ENCODE measurements around the gene ANKRD63. TPM values are rescaled to one million over a fixed set of nuclear protein-coding genes. Genes with fewer than 3 reads are reported as not detected.

Gene ANKRD63
- total and polyA plus RNA-seq, 2 donors (not counting 1 experiment from before 2014, with no cell fraction given) = not detected

GRCh38 chr15:40281801-40282146, 1.1 kb downstream of the ANKRD63 start:
- TF ChIP-seq CTCF (conservative IDR thresholded peaks at IDR 0.05 in 1 of 2, IDR thresholded peaks at IDR 0.05 in 1 of 2; ENCODE audit: low read depth in 1 of 2, low read length in 2 of 2) (no peak), EZH2 (IDR thresholded peaks at IDR 0.05; ENCODE audit: low read length, missing control alignments) (no peak)
- Histone ChIP-seq H3K9ac (ENCODE audit: insufficient read depth, low read length) (no peak overlapping the region), H4K20me1 (ENCODE audit: control insufficient read depth, extremely low read depth, insufficient read depth, low read length) (no peaks in the 10 kb centered on the region), H3K27ac (ENCODE audit: insufficient read depth, low read length) (no peak overlapping the region), H3K9me3 (ENCODE audit: control insufficient read depth, insufficient read depth, low read depth, low read length) (no peaks in the 10 kb centered on the region), H2AFZ (ENCODE audit: low read length) (no peak overlapping the region), H3K36me3 (ENCODE audit: control insufficient read depth, insufficient read depth, low read length) (no peaks in the 10 kb centered on the region), H3K79me2 (ENCODE audit: control insufficient read depth, insufficient read depth, low read length) (no peaks in the 10 kb centered on the region), H3K4me3 (replicated peaks in 1 of 4; ENCODE audit: control extremely low read depth in 1 of 4, insufficient read depth in 1 of 4, low read depth in 3 of 4, low read length in 4 of 4) (peak overlapping the region in 2 of 4 experiments; percentile 7 to 38), H3K4me2 (ENCODE audit: extremely low read depth, insufficient read depth, low read length) (peak overlapping the region; percentile 71), H3K27me3 (ENCODE audit: control insufficient read depth, insufficient read depth, low read length) (peaks cover 56% of the 10 kb centered on the region), H3K4me1 (ENCODE audit: control insufficient read depth, extremely low read depth, insufficient read depth, low read length) (peaks cover 2% of the 10 kb centered on the region)
- DNase-seq (ENCODE audit: low read depth in 2 of 2) = no peak

- no peak overlapping the region for H3K27ac ChIP-seq (ENCODE audit: insufficient read depth, low read length)
- H2AFZ ChIP-seq (ENCODE audit: low read length) = no peak overlapping the region
- H3K4me3 ChIP-seq (replicated peaks in 1 of 4; ENCODE audit: control extremely low read depth in 1 of 4, insufficient read depth in 1 of 4, low read depth in 3 of 4, low read length in 4 of 4) = no peak overlapping the region
- no peak overlapping the region for H3K9ac ChIP-seq (ENCODE audit: insufficient read depth, low read length)
- DNase-seq (ENCODE audit: low read depth in 2 of 2) = no peak
- no peaks in the 10 kb centered on the region for H4K20me1 ChIP-seq (ENCODE audit: control insufficient read depth, extremely low read depth, insufficient read depth, low read length)
- peak overlapping the region; percentile 71 for H3K4me2 ChIP-seq (ENCODE audit: extremely low read depth, insufficient read depth, low read length)
- H3K9me3 ChIP-seq (ENCODE audit: control insufficient read depth, insufficient read depth, low read depth, low read length) = no peaks in the 10 kb centered on the region
- peaks cover 2% of the 10 kb centered on the region for H3K4me1 ChIP-seq (ENCODE audit: control insufficient read depth, extremely low read depth, insufficient read depth, low read length)
- no peaks in the 10 kb centered on the region for H3K36me3 ChIP-seq (ENCODE audit: control insufficient read depth, insufficient read depth, low read length)
- TF ChIP-seq EZH2 (IDR thresholded peaks at IDR 0.05; ENCODE audit: low read length, missing control alignments) (no peak), CTCF (conservative IDR thresholded peaks at IDR 0.05 in 1 of 2, IDR thresholded peaks at IDR 0.05 in 1 of 2; ENCODE audit: low read depth in 1 of 2, low read length in 2 of 2) (no peak)
- no peaks in the 10 kb centered on the region for H3K79me2 ChIP-seq (ENCODE audit: control insufficient read depth, insufficient read depth, low read length)
- H3K27me3 ChIP-seq (ENCODE audit: control insufficient read depth, insufficient read depth, low read length) = peaks cover 56% of the 10 kb centered on the region
Measured at GRCh38 chr15:40281057-40281800, 1.6 kb downstream of the ANKRD63 start.

- Histone ChIP-seq H3K27me3 (ENCODE audit: control insufficient read depth, insufficient read depth, low read length) (peaks cover 56% of the 10 kb centered on the region), H3K4me2 (ENCODE audit: extremely low read depth, insufficient read depth, low read length) (no peak overlapping the region), H3K27ac (ENCODE audit: insufficient read depth, low read length) (no peak overlapping the region), H3K9ac (ENCODE audit: insufficient read depth, low read length) (no peak overlapping the region), H3K9me3 (ENCODE audit: control insufficient read depth, insufficient read depth, low read depth, low read length) (no peaks in the 10 kb centered on the region), H2AFZ (ENCODE audit: low read length) (no peak overlapping the region), H3K4me3 (replicated peaks in 1 of 4; ENCODE audit: control extremely low read depth in 1 of 4, insufficient read depth in 1 of 4, low read depth in 3 of 4, low read length in 4 of 4) (no peak overlapping the region), H4K20me1 (ENCODE audit: control insufficient read depth, extremely low read depth, insufficient read depth, low read length) (no peaks in the 10 kb centered on the region), H3K79me2 (ENCODE audit: control insufficient read depth, insufficient read depth, low read length) (no peaks in the 10 kb centered on the region), H3K36me3 (ENCODE audit: control insufficient read depth, insufficient read depth, low read length) (no peaks in the 10 kb centered on the region), H3K4me1 (ENCODE audit: control insufficient read depth, extremely low read depth, insufficient read depth, low read length) (peaks cover 2% of the 10 kb centered on the region)
- no peak for DNase-seq (ENCODE audit: low read depth in 2 of 2)
- peak; percentile 32 for TF ChIP-seq EZH2 (IDR thresholded peaks at IDR 0.05; ENCODE audit: low read length, missing control alignments)
- no peak for TF ChIP-seq CTCF (conservative IDR thresholded peaks at IDR 0.05 in 1 of 2, IDR thresholded peaks at IDR 0.05 in 1 of 2; ENCODE audit: low read depth in 1 of 2, low read length in 2 of 2)
Measured at GRCh38 chr15:40280260-40281056, 2.4 kb downstream of the ANKRD63 start.

All from fibroblast of lung (primary cell).